ENCODE measurements around the gene RS1.

DNA sequence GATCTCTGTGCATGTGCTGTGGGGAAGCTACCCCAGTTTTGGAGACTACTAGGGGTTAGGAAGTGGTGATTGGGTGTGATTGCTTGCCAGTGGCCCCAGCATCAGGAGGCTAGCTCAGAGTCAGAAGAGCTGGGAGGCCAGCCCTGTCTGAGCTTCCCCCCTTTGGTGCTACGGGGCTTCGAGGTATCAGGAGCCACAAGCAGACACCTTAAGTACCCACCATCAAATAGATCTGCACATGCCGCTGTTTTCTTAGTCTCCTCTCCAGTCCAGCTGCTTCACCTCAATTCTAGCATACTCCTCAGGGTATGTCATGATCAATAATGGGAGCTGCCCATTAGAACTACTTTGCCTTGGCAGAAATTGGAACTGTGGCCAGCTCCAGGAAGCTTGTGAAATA is 24.7 kb upstream of the RS1 start:
- TF ChIP-seq, protein P1, sequence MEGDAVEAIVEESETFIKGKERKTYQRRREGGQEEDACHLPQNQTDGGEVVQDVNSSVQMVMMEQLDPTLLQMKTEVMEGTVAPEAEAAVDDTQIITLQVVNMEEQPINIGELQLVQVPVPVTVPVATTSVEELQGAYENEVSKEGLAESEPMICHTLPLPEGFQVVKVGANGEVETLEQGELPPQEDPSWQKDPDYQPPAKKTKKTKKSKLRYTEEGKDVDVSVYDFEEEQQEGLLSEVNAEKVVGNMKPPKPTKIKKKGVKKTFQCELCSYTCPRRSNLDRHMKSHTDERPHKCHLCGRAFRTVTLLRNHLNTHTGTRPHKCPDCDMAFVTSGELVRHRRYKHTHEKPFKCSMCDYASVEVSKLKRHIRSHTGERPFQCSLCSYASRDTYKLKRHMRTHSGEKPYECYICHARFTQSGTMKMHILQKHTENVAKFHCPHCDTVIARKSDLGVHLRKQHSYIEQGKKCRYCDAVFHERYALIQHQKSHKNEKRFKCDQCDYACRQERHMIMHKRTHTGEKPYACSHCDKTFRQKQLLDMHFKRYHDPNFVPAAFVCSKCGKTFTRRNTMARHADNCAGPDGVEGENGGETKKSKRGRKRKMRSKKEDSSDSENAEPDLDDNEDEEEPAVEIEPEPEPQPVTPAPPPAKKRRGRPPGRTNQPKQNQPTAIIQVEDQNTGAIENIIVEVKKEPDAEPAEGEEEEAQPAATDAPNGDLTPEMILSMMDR (IDR thresholded peaks at IDR 0.05) = no peak
- no peak for TF ChIP-seq POLR2A (IDR thresholded peaks at IDR 0.05)
